Neuronal stem cell (in vitro differentiated cells): ENCODE measurements around the gene APBB2.

Experiments
- DNase-seq: peaks from one replicate; pipeline ENCODE4 v3.0.0-alpha.2; 2013; ENCODE audit warnings: low spot score
- H2AFZ ChIP-seq: one replicate; pipeline ENCODE4 v1.6.1; 2013; ENCODE audit warnings: mild to moderate bottlenecking, low read length, inconsistent platforms
- H2AK5ac ChIP-seq: 2 replicates; pipeline ENCODE4 v1.6.1; 2013; ENCODE audit warnings: low read depth, mild to moderate bottlenecking, inconsistent platforms, low read length, moderate library complexity, mixed read lengths
- H2BK120ac ChIP-seq: 2 replicates; pipeline ENCODE4 v1.6.1; 2013; ENCODE audit warnings: low read depth, mild to moderate bottlenecking, inconsistent platforms, low read length, moderate library complexity, mixed read lengths
- H2BK12ac ChIP-seq: one replicate; pipeline ENCODE4 v1.6.1; 2013; ENCODE audit warnings: low read length, inconsistent platforms
- H2BK15ac ChIP-seq: 2 replicates; pipeline ENCODE4 v1.6.1; 2013; ENCODE audit warnings: mild to moderate bottlenecking, low read length, inconsistent platforms, mixed read lengths
- H2BK5ac ChIP-seq: one replicate; pipeline ENCODE4 v1.6.1; 2013; ENCODE audit warnings: inconsistent platforms, mild to moderate bottlenecking, low read length, moderate library complexity
- H3K14ac ChIP-seq: one replicate; pipeline ENCODE4 v1.6.1; 2013; ENCODE audit warnings: low read length, inconsistent platforms
- H3K18ac ChIP-seq: 2 replicates; pipeline ENCODE4 v1.6.1; 2013; ENCODE audit warnings: low read length, inconsistent platforms
- H3K23ac ChIP-seq: 2 replicates; pipeline ENCODE4 v1.6.1; 2013; ENCODE audit warnings: low read depth, mild to moderate bottlenecking, mixed read lengths, low read length, inconsistent platforms; ENCODE audit not compliant: poor library complexity
- H3K27ac ChIP-seq: replicated peaks from 3 replicates; pipeline ENCODE4 v1.5.1; 2013; ENCODE audit warnings: low read length, inconsistent platforms
- H3K27me3 ChIP-seq, 3 experiments: 2 replicates each; pipeline ENCODE4 v1.6.1; 2013; ENCODE audit warnings: low read length in 3 of 3, mild to moderate bottlenecking in 2 of 3, inconsistent platforms in 1 of 3, low read depth in 1 of 3, mixed read lengths in 1 of 3, moderate library complexity in 1 of 3; ENCODE audit not compliant: control insufficient read depth in 3 of 3, insufficient read depth in 3 of 3
- H3K36me3 ChIP-seq, 2 donors: replicated peaks in 1 of 2; 2 replicates each; pipeline ENCODE4 v1.6.1; 2013; ENCODE audit warnings: low read length in 2 of 2; ENCODE audit not compliant: control insufficient read depth in 2 of 2, insufficient read depth in 2 of 2
- H3K4ac ChIP-seq: 2 replicates; pipeline ENCODE4 v1.6.1; 2013; ENCODE audit warnings: inconsistent platforms, mild to moderate bottlenecking, low read length, moderate library complexity
- H3K4me1 ChIP-seq, 2 donors: 1 replicate in 1 of 2; 2 replicates in 1 of 2; pipeline ENCODE4 v1.6.1; 2013; ENCODE audit warnings: low read length in 2 of 2, low read depth in 1 of 2; ENCODE audit not compliant: control insufficient read depth in 2 of 2, insufficient read depth in 1 of 2
- H3K4me2 ChIP-seq: one replicate; pipeline ENCODE4 v1.6.1; 2013; ENCODE audit warnings: mild to moderate bottlenecking, low read length, inconsistent platforms; ENCODE audit not compliant: insufficient read depth, poor library complexity, severe bottlenecking
- H3K4me3 ChIP-seq, 2 donors: 2 replicates each; pipeline ENCODE4 v1.5.1; 2013; ENCODE audit warnings: low read length in 2 of 2, mild to moderate bottlenecking in 2 of 2, inconsistent platforms in 1 of 2, moderate library complexity in 1 of 2
- H3K79me1 ChIP-seq: one replicate; pipeline ENCODE4 v1.6.1; 2013; ENCODE audit warnings: low read depth, mild to moderate bottlenecking, inconsistent platforms, low read length, moderate library complexity
- H3K9ac ChIP-seq: one replicate; pipeline ENCODE4 v1.6.1; 2013; ENCODE audit warnings: mild to moderate bottlenecking, low read depth, low read length, inconsistent platforms; ENCODE audit not compliant: poor library complexity
- H3K9me3 ChIP-seq, 2 donors: replicated peaks in 1 of 2; 2 replicates each; pipeline versions ENCODE3 to v1.6.1; 2013; ENCODE audit warnings: low read length in 2 of 2, mild to moderate bottlenecking in 2 of 2, inconsistent platforms in 1 of 2, low read depth in 1 of 2, mixed read lengths in 1 of 2, moderate library complexity in 1 of 2; ENCODE audit not compliant: control insufficient read depth in 2 of 2, insufficient read depth in 1 of 2
- H4K8ac ChIP-seq: one replicate; pipeline ENCODE4 v1.6.1; 2013; ENCODE audit warnings: low read depth, mild to moderate bottlenecking, inconsistent platforms, low read length, moderate library complexity
- H4K91ac ChIP-seq: one replicate; pipeline ENCODE4 v1.6.1; 2013; ENCODE audit warnings: low read length, low read depth, mild to moderate bottlenecking, inconsistent platforms; ENCODE audit not compliant: poor library complexity
- whole genome bisulfite sequencing, 2 donors: extraction: QIAGEN DNeasy Blood & Tissue Kit; methylation state at CpG; one replicate each; pipeline ENCODE4 v1.1.7; 2013; ENCODE audit warnings: missing lambda C conversion rate in 2 of 2, mixed read lengths in 1 of 2; ENCODE audit not compliant: insufficient read length in 2 of 2, insufficient replicate concordance in 1 of 2; ENCODE audit errors: extremely low coverage in 2 of 2; 5-methylcytosine and 5-hydroxymethylcytosine counted together

APBB2 gene

GRCh38 chr4:40933272-40934053, 280.9 kb downstream of the APBB2 start:
- no peak overlapping the region for H3K18ac ChIP-seq
- WGBS, 2 donors = no CpG with 5 or more reads among the region's 11 CpGs
- H3K9me3 ChIP-seq = peaks cover 0 to 2% of the 10 kb centered on the region in 2 donors
- H3K27me3 ChIP-seq = no peaks in the 10 kb centered on the region
- no peak overlapping the region for H4K8ac ChIP-seq
- H3K27ac ChIP-seq = no peak overlapping the region
- H2AK5ac ChIP-seq = no peak overlapping the region
- H3K36me3 ChIP-seq = peaks cover 0 to under 1% of the 10 kb centered on the region in 2 donors
- no peak overlapping the region for H4K91ac ChIP-seq
- no peak overlapping the region for H3K14ac ChIP-seq
- no peak overlapping the region for H2BK12ac ChIP-seq
- no peak overlapping the region for H3K4ac ChIP-seq
- no peak for DNase-seq
- H2AFZ ChIP-seq = no peak overlapping the region
- H3K9ac ChIP-seq = peak overlapping the region; percentile 61
- H3K4me1 ChIP-seq = peaks cover 0 to 16% of the 10 kb centered on the region in 2 donors
- no peaks in the 10 kb centered on the region for H3K79me1 ChIP-seq
- H3K4me2 ChIP-seq = no peak overlapping the region
- no peak overlapping the region for H3K4me3 ChIP-seq
- no peak overlapping the region for H2BK120ac ChIP-seq
- H2BK15ac ChIP-seq = no peak overlapping the region
- no peak overlapping the region for H2BK5ac ChIP-seq
- H3K23ac ChIP-seq = no peak overlapping the region

- Histone ChIP-seq H2AFZ (no peak overlapping the region), H2BK15ac (no peak overlapping the region), H2BK12ac (no peak overlapping the region), H3K18ac (no peak overlapping the region), H3K4me3 (no peak overlapping the region), H3K4me2 (no peak overlapping the region), H3K4ac (no peak overlapping the region), H3K79me1 (no peaks in the 10 kb centered on the region), H2BK120ac (no peak overlapping the region), H3K14ac (no peak overlapping the region), H3K4me1 (peaks cover 0 to 15% of the 10 kb centered on the region in 2 donors), H2AK5ac (no peak overlapping the region), H3K27me3 (no peaks in the 10 kb centered on the region), H3K23ac (no peak overlapping the region), H4K91ac (no peak overlapping the region), H3K9me3 (no peaks in the 10 kb centered on the region), H3K36me3 (no peaks in the 10 kb centered on the region), H4K8ac (no peak overlapping the region), H2BK5ac (no peak overlapping the region), H3K9ac (no peak overlapping the region), H3K27ac (no peak overlapping the region)
- no CpG with 5 or more reads among the region's 3 CpGs for WGBS, 2 donors
- DNase-seq = no peak
Observed at GRCh38 chr4:40931841-40932240, 282.5 kb downstream of the APBB2 start.

GRCh38 chr4:40931238-40931637, 283.1 kb downstream of the APBB2 start:
- no peak overlapping the region for H3K27ac ChIP-seq
- H3K4me3 ChIP-seq = no peak overlapping the region
- H2BK15ac ChIP-seq = no peak overlapping the region
- no peak overlapping the region for H2AK5ac ChIP-seq
- no peaks in the 10 kb centered on the region for H3K79me1 ChIP-seq
- H3K18ac ChIP-seq = no peak overlapping the region
- H2BK120ac ChIP-seq = no peak overlapping the region
- H3K36me3 ChIP-seq = no peaks in the 10 kb centered on the region
- no peak overlapping the region for H2BK5ac ChIP-seq
- DNase-seq = no peak
- H3K14ac ChIP-seq = no peak overlapping the region
- no peak overlapping the region for H2BK12ac ChIP-seq
- no peak overlapping the region for H3K23ac ChIP-seq
- H4K8ac ChIP-seq = no peak overlapping the region
- H4K91ac ChIP-seq = no peak overlapping the region
- no peaks in the 10 kb centered on the region for H3K9me3 ChIP-seq
- no CpG with 5 or more reads among the region's 6 CpGs for WGBS, 2 donors
- H2AFZ ChIP-seq = no peak overlapping the region
- H3K4me2 ChIP-seq = no peak overlapping the region
- no peak overlapping the region for H3K9ac ChIP-seq
- H3K27me3 ChIP-seq = no peaks in the 10 kb centered on the region
- no peak overlapping the region for H3K4ac ChIP-seq
- peaks cover 0 to 15% of the 10 kb centered on the region in 2 donors for H3K4me1 ChIP-seq

GRCh38 chr4:40927074-40927473, 287.3 kb downstream of the APBB2 start:
- Histone ChIP-seq H2AK5ac (no peak overlapping the region), H3K27ac (no peak overlapping the region), H3K14ac (no peak overlapping the region), H3K23ac (no peak overlapping the region), H2BK120ac (no peak overlapping the region), H3K9ac (no peak overlapping the region), H3K79me1 (no peaks in the 10 kb centered on the region), H3K4me3 (no peak overlapping the region), H3K4me1 (peaks cover 0 to 6% of the 10 kb centered on the region in 2 donors), H3K4ac (no peak overlapping the region), H3K9me3 (no peaks in the 10 kb centered on the region), H3K27me3 (no peaks in the 10 kb centered on the region), H2BK5ac (no peak overlapping the region), H2BK12ac (no peak overlapping the region), H4K91ac (no peak overlapping the region), H2BK15ac (no peak overlapping the region), H3K4me2 (no peak overlapping the region), H3K18ac (no peak overlapping the region), H3K36me3 (no peaks in the 10 kb centered on the region), H2AFZ (no peak overlapping the region), H4K8ac (no peak overlapping the region)
- WGBS, 2 donors = no CpG with 5 or more reads among the region's 4 CpGs
- no peak for DNase-seq
